Spinal cord (tissue), 10 donors: ENCODE results near the gene SLC6A1. TPM values are rescaled to one million over a fixed set of nuclear protein-coding genes. Genes with fewer than 3 reads are reported as not detected.

Experiments
- DNase-seq, 6 donors: peaks; one replicate each; pipeline versions ENCODE4 v3.0.0 to v3.0.0-alpha.2; 2013 to 2015; ENCODE audit warnings: low spot score in 6 of 6, low read depth in 4 of 6
- H3K27ac ChIP-seq: one replicate; pipeline ENCODE4 v1.5.1; 2013; ENCODE audit warnings: low read depth, low read length, control low read depth
- H3K27me3 ChIP-seq: one replicate; pipeline ENCODE4 v1.6.1; 2013; ENCODE audit warnings: low read length; ENCODE audit not compliant: control insufficient read depth, insufficient read depth
- H3K36me3 ChIP-seq: one replicate; pipeline ENCODE4 v1.6.1; 2013; ENCODE audit warnings: low read length; ENCODE audit not compliant: control insufficient read depth, insufficient read depth
- H3K4me1 ChIP-seq: one replicate; pipeline ENCODE4 v1.6.1; 2013; ENCODE audit warnings: low read length; ENCODE audit not compliant: control insufficient read depth, insufficient read depth
- H3K4me3 ChIP-seq: one replicate; pipeline ENCODE4 v1.5.1; 2013; ENCODE audit warnings: low read depth, low read length, control low read depth
- H3K9me3 ChIP-seq: one replicate; pipeline ENCODE4 v1.6.1; 2013; ENCODE audit warnings: low read length; ENCODE audit not compliant: control insufficient read depth, insufficient read depth
- WGBS: methylation state at CpG from one replicate; pipeline ENCODE4 v1.1.5; 2013; ENCODE audit warnings: missing lambda C conversion rate; ENCODE audit not compliant: insufficient coverage; 5-methylcytosine and 5-hydroxymethylcytosine counted together
- polyA plus RNA-seq, 2 donors: library from polyadenylated mRNA; unstranded; fragments of 120-200 nt; gene quantifications; one replicate each; pipeline ENCODE4 v1.2.1, GENCODE V29; 2013; ENCODE audit not compliant: insufficient read length in 2 of 2
- total RNA-seq, 2 donors: library from RNA; depleted of rRNA in 1 of 2; stranded (reverse); fragments of 120-200 nt in 1 of 2; fragments of >200 nt in 1 of 2; gene quantifications; one replicate each; pipeline versions ENCODE4 v1.2.3 to v1.2.4, GENCODE V29; 2013 to 2014
- donor health status: healthy.

Gene SLC6A1
- total and polyA plus RNA-seq, 4 donors = 228 to 740 (median 376) TPM

DNA sequence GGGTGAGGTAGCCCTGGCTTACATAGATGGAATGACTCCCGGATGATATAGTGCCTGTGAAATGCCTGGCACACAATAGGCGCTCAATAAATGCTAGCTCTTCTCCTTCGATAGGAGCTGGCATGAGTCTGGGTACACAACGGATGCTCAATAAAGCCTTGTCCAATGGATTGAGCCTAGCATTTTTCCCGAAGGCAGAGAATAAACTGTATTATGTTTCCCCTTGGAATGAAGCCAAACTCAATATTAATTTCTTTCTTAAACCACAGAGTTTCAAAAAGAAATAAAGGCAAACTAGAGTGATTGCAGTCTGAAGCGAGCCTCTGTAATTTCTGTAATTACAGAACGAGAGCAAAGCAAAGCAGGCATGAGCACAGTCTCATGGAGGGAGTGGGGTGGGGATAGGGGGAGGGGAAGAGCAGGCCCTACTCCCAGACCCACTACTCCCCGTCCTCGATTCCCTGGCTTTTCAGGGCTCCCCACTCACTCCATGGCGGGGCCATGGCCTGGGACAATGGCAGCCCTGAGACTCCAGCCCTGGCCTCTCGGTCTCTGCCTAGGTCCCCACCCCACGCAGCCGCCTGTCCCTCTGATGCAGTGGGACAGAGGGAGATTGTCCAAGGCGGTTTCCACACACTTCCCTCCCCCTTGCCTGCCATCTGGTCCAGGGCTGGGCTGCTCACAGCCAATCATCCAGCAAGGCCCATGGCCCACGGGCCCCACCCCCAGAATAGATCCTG, 18.0 kb downstream of the SLC6A1 start:
- H3K27ac ChIP-seq = peak overlapping the region; percentile 29
- no peaks in the 10 kb centered on the region for H3K9me3 ChIP-seq
- peaks cover 46% of the 10 kb centered on the region for H3K36me3 ChIP-seq
- 56% methylated on average over 8 of the region's 15 CpGs for WGBS
- DNase-seq = peak in 1 of 6 donors; percentile 82
- H3K27me3 ChIP-seq = no peaks in the 10 kb centered on the region
- peaks cover 53% of the 10 kb centered on the region for H3K4me1 ChIP-seq
- H3K4me3 ChIP-seq = no peak overlapping the region

DNA sequence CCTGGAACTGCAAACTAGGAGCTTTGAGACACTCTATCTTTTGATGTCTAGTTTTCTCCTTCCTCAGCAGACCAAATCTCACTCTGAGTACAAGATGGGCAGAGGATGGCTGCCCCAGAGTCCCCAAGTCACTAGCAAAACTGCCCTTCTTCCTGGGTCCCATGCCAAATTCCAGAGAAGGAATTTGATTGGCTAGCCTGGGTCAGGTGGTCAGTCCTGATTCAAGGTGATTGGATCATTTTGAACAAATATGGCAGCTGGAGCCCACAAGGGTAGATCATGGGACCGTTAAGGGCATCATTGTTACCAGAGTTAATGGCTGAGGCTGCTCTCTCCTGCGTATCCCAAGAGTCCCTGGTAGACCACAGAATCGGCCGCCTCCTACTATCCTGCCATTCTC, 21.7 kb downstream of the SLC6A1 start:
- peaks cover 59% of the 10 kb centered on the region for H3K36me3 ChIP-seq
- no peak for DNase-seq
- 92% methylated on average over 4 of the region's 4 CpGs for WGBS
- no peaks in the 10 kb centered on the region for H3K9me3 ChIP-seq
- no peaks in the 10 kb centered on the region for H3K27me3 ChIP-seq
- H3K4me1 ChIP-seq = peaks cover 18% of the 10 kb centered on the region
- no peak overlapping the region for H3K4me3 ChIP-seq
- no peak overlapping the region for H3K27ac ChIP-seq

DNA sequence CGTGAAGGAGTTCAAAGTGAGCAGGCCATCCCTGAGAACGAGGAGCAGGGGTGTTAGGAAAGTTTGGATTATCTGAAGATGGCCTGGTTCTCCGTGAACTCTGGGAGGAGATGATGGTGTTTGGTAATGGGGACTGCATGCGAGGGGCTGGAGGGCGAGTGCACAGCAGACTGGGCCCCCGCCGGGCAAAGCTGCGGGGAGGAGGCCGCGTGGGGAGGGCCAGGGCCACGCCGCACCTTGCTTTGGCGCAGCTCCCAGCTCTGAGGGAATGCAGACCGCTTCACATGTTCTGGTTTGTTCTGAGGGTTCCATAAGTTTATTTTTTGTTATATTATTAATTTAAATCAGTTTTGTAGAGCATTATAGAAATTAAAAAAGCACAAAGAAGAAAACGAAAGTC, 22.2 kb downstream of the SLC6A1 start:
- no peak for DNase-seq
- Histone ChIP-seq H3K4me3 (no peak overlapping the region), H3K36me3 (peaks cover 61% of the 10 kb centered on the region), H3K9me3 (no peaks in the 10 kb centered on the region), H3K4me1 (peaks cover 13% of the 10 kb centered on the region), H3K27me3 (no peaks in the 10 kb centered on the region), H3K27ac (no peak overlapping the region)
- WGBS = 90% methylated on average over 8 of the region's 15 CpGs

DNA sequence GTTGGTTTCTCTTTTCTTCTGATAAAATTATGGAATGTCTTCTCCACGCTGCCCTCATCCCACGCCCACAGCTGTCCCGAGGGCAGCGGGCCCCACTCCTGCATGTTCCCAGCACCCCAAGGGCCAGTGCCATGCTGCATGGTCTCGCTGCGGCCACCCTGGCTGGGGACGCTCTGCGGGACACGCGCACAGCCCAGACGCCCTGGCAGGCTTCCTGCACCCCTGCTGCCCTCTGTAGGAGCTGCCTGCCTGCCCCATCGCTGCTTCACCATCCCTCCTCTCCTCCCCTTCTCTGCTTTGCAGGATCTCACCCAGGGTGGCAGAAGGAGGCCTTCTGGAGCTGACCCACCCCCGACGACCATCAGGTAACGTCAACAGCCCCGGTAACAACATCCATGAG, 22.8 kb downstream of the SLC6A1 start:
- H3K27me3 ChIP-seq = no peaks in the 10 kb centered on the region
- no peak overlapping the region for H3K27ac ChIP-seq
- peaks cover 8% of the 10 kb centered on the region for H3K4me1 ChIP-seq
- H3K36me3 ChIP-seq = peaks cover 67% of the 10 kb centered on the region
- no peak overlapping the region for H3K4me3 ChIP-seq
- 83% methylated on average over 15 of the region's 16 CpGs for WGBS
- DNase-seq = no peak
- no peaks in the 10 kb centered on the region for H3K9me3 ChIP-seq

DNA sequence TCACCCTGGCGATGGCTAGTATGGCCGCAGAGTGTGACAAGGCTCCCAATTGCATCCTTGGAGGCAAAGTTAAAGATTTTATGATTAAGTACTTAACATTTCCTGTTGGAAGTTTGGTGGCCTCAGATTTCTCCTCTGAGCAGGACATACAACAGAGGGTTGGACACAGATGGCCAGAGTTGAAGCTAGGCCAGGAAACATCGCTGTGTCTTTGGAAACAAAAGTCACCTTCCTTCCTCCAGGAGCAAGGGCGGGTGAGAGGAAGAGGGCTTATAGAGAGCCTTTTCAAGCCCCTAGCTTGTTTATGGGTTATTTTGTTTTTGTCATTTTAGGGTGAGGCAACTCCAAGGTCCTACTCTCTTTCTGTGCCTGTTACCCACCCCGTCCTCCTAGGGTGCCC, 24.2 kb downstream of the SLC6A1 start:
- no peaks in the 10 kb centered on the region for H3K27me3 ChIP-seq
- no peaks in the 10 kb centered on the region for H3K9me3 ChIP-seq
- peaks cover 10% of the 10 kb centered on the region for H3K4me1 ChIP-seq
- no peak overlapping the region for H3K4me3 ChIP-seq
- no peak for DNase-seq
- no peak overlapping the region for H3K27ac ChIP-seq
- 70% methylated on average over 2 of the region's 5 CpGs for WGBS
- peaks cover 70% of the 10 kb centered on the region for H3K36me3 ChIP-seq

DNA sequence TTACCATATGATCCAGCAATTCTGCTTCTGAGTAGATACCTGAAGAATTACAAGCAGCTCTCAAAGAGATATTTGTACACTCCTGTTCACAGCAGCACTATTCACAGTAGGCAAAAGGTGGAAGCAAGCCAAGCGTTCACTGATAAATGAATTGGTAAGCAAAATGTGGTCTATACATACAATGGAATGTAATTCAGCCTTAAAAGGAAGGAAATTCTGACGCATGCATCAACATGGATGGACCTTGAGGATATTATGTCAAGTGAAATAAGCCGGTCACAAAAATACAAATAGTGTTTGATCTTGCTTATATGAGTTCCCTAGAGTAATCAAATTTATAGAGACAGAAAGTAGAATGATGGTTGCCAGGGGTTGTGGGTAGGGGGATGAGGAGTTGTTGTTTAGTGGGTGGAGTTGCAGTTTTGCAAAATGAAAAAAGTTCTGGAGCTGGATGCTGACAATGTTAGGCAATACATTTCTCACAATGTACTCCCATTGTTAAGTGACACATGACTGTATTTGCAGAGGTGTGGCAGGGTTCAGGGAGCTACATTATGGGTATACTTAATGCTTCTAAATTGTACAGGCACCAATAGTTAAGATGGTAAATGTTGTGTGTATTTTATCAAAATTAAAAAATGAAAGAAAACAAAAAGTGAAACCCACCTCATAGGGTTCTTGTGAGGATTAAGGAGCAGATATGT, 26.7 kb downstream of the SLC6A1 start:
- Histone ChIP-seq H3K4me1 (peaks cover 16% of the 10 kb centered on the region), H3K4me3 (no peak overlapping the region), H3K9me3 (no peaks in the 10 kb centered on the region), H3K27me3 (no peaks in the 10 kb centered on the region), H3K36me3 (peaks cover 81% of the 10 kb centered on the region), H3K27ac (no peak overlapping the region)
- 92% methylated on average over 2 of the region's 3 CpGs for WGBS
- DNase-seq = no peak

DNA sequence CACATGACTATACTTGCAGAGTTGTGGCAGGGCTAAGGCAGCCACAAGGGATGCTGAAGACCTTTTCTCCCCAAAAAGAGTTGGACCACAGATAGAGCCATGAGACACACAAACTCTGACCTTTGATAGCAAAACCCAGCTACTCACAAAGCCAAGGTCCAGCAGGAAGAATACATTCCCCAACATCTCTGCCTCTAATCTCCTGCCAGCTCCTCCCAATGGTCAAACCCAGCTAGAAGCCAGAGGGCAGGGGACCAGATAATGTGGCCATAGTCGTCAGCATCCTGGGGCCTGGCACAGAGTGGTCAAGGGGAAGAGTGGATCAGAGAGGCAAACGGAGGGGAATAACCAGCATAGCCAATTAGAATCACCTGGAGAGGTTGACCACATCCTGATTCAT, 28.2 kb downstream of the SLC6A1 start:
- no peak overlapping the region for H3K27ac ChIP-seq
- no peak overlapping the region for H3K4me3 ChIP-seq
- H3K27me3 ChIP-seq = no peaks in the 10 kb centered on the region
- peaks cover 16% of the 10 kb centered on the region for H3K4me1 ChIP-seq
- no peaks in the 10 kb centered on the region for H3K9me3 ChIP-seq
- 73% methylated on average over 2 of the region's 2 CpGs for WGBS
- H3K36me3 ChIP-seq = peaks cover 77% of the 10 kb centered on the region
- DNase-seq = no peak

DNA sequence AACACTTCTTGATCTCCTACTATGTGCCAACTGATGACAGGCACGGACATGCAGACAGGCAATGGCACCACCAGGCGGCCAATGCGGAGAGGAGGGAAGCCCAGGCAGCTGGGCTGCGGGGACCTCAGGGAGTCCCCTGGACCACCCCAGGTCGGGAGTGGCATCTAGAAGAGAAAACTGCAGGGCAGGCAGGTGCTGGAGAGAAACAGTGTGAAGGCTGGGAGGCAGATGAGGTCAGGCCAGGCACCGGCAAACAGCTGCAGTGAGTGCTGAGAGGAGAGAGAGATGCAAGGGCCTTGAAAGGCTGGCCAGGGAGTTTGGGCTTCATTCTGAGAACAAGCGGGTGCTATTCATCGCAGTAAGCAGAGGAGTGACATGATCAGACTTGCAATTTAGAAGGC, 29.1 kb downstream of the SLC6A1 start:
- Histone ChIP-seq H3K9me3 (no peaks in the 10 kb centered on the region), H3K27me3 (no peaks in the 10 kb centered on the region), H3K4me3 (no peak overlapping the region), H3K4me1 (peaks cover 16% of the 10 kb centered on the region), H3K27ac (peak overlapping the region; percentile 67), H3K36me3 (peaks cover 78% of the 10 kb centered on the region)
- WGBS = 49% methylated on average over 8 of the region's 8 CpGs
- peak in 2 of 6 donors; percentile 61 for DNase-seq

DNA sequence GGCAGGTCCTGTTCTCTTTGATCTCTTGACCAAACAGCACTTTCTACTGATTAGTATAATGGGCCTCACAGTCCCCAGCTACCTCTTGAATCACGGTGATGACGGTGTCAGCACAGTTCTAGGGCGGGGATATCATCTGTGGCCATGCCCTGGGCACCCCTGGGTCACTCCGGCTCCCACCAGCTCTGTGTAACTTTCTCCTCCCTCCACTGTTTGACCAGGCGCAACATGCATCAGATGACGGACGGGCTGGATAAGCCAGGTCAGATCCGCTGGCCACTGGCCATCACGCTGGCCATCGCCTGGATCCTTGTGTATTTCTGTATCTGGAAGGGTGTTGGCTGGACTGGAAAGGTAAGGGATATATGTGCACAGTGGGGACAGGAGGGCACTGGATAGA, 29.6 kb downstream of the SLC6A1 start:
- Histone ChIP-seq H3K27me3 (no peaks in the 10 kb centered on the region), H3K4me1 (peaks cover 16% of the 10 kb centered on the region), H3K4me3 (no peak overlapping the region), H3K36me3 (peaks cover 73% of the 10 kb centered on the region), H3K9me3 (no peaks in the 10 kb centered on the region), H3K27ac (peak overlapping the region; percentile 67)
- no peak for DNase-seq
- 82% methylated on average over 9 of the region's 10 CpGs for WGBS

DNA sequence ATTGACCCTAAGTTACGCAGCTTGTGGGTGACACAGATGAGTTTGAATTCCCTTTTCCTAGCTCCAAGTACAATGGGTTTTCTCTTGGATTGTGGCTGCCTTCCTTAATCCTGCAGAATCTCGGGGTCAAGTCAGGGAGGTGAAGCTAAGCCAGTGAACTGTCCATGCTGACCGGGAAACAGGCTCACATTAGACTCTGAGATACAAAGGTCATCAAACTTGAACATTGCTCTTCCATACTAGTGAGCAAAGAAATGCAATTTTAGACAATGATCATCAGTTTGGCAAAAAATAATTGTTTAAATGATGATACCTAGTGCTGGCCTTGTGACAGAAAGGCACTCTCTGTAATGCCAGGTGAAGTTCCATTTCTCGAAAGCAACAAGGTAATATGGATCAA, 31.6 kb downstream of the SLC6A1 start:
- no peak for DNase-seq
- Histone ChIP-seq H3K36me3 (peaks cover 70% of the 10 kb centered on the region), H3K4me1 (peaks cover 16% of the 10 kb centered on the region), H3K4me3 (no peak overlapping the region), H3K27me3 (no peaks in the 10 kb centered on the region), H3K9me3 (no peaks in the 10 kb centered on the region), H3K27ac (no peak overlapping the region)
- WGBS = 93% methylated on average over 3 of the region's 4 CpGs
